H1 (cell line): ENCODE results near the gene LCN6. TPM values are rescaled to one million over a fixed set of nuclear protein-coding genes. Genes with fewer than 3 reads are reported as not detected.

Source experiments
- CTCF ChIA-PET: fragments of 300-600 bp; sonication (Branson Sonifier 250); formaldehyde crosslinking; loops from one replicate; lab custom pipeline; 2021; ENCODE audit not compliant: partially characterized antibody; lab: Charles Lee
- POLR2A ChIA-PET: fragments of 300-600 bp; sonication (Branson Sonifier 250); formaldehyde crosslinking; loops from one replicate; lab custom pipeline; 2021; ENCODE audit warnings: inconsistent platforms; ENCODE audit not compliant: partially characterized antibody; lab: Charles Lee
- DNase-seq, 2 experiments: peaks; one replicate each; pipeline versions ENCODE4 v3.0.0 to v3.0.0-alpha.2; 2010 to 2022; ENCODE audit warnings: low spot score in 2 of 2, low read depth in 1 of 2, mixed read lengths in 1 of 2
- FAIRE-seq: peaks from 2 replicates; lab custom pipeline; 2011; peaks lifted over from hg19 to GRCh38; lab: Jason Lieb, UNC
- H2AFZ ChIP-seq: 2 replicates; pipeline ENCODE4 v1.8.1; 2012; ENCODE audit warnings: low read length, inconsistent platforms
- H2AK5ac ChIP-seq: 2 replicates; pipeline ENCODE4 v1.6.1; 2013; ENCODE audit warnings: low read depth, low read length
- H2BK120ac ChIP-seq: replicated peaks from 2 replicates; pipeline ENCODE3; 2013; ENCODE audit warnings: low read depth, low read length, inconsistent platforms
- H2BK12ac ChIP-seq: 2 replicates; pipeline ENCODE4 v1.6.1; 2013; ENCODE audit warnings: low read depth, low read length
- H2BK15ac ChIP-seq: 2 replicates; pipeline ENCODE4 v1.6.1; 2013; ENCODE audit warnings: low read length
- H2BK20ac ChIP-seq: 2 replicates; pipeline ENCODE4 v1.6.1; 2013; ENCODE audit warnings: low read length
- H2BK5ac ChIP-seq: 2 replicates; pipeline ENCODE4 v1.6.1; 2013; ENCODE audit warnings: low read depth, low read length
- H3K14ac ChIP-seq: 2 replicates; pipeline ENCODE4 v1.6.1; 2013; ENCODE audit warnings: inconsistent platforms; ENCODE audit not compliant: insufficient read length
- H3K18ac ChIP-seq: 2 replicates; pipeline ENCODE4 v1.6.1; 2013; ENCODE audit warnings: low read length; ENCODE audit errors: extremely low read depth
- H3K23ac ChIP-seq: 2 replicates; pipeline ENCODE4 v1.6.1; 2013; ENCODE audit warnings: inconsistent platforms; ENCODE audit not compliant: insufficient read length
- H3K23me2 ChIP-seq: 2 replicates; pipeline ENCODE4 v1.6.1; 2013; ENCODE audit warnings: low read depth, low read length
- H3K27ac ChIP-seq: 2 replicates; pipeline ENCODE4 v1.6.1; 2011; ENCODE audit warnings: low read depth, low read length, inconsistent platforms
- H3K27me3 ChIP-seq, 4 experiments: replicated peaks in 1 of 4; 1 replicate in 1 of 4; 2 replicates in 3 of 4; pipeline versions ENCODE4 v1.6.1 to v1.8.1; 2011 to 2013; ENCODE audit warnings: low read length in 3 of 4, mild to moderate bottlenecking in 3 of 4, inconsistent platforms in 2 of 4, mixed read lengths in 2 of 4, moderate library complexity in 1 of 4; ENCODE audit not compliant: control insufficient read depth in 3 of 4, insufficient read depth in 3 of 4; ENCODE audit errors: extremely low read depth in 1 of 4
- H3K36me3 ChIP-seq, 4 experiments: 2 replicates each; pipeline versions ENCODE4 v1.6.1 to v1.8.1; 2011 to 2013; ENCODE audit warnings: mild to moderate bottlenecking in 4 of 4, low read length in 3 of 4, moderate library complexity in 2 of 4, control low read depth in 1 of 4, inconsistent platforms in 1 of 4; ENCODE audit not compliant: insufficient read depth in 4 of 4, control insufficient read depth in 2 of 4
- H3K4ac ChIP-seq: replicated peaks from 2 replicates; pipeline ENCODE3; 2013; ENCODE audit warnings: low read length, low read depth, mixed read lengths, inconsistent platforms; ENCODE audit not compliant: insufficient read length
- H3K4me1 ChIP-seq, 4 experiments: replicated peaks in 1 of 4; 1 replicate in 1 of 4; 2 replicates in 3 of 4; pipeline versions ENCODE4 v1.6.1 to v1.8.1; 2011 to 2013; ENCODE audit warnings: low read length in 3 of 4, inconsistent platforms in 2 of 4, mixed read lengths in 1 of 4; ENCODE audit not compliant: insufficient read depth in 4 of 4, control insufficient read depth in 3 of 4
- H3K4me2 ChIP-seq, 2 experiments: 2 replicates each; pipeline versions ENCODE4 v1.6.1 to v1.8.1; 2011 to 2013; ENCODE audit warnings: low read depth in 2 of 2, low read length in 2 of 2, control low read depth in 1 of 2, inconsistent platforms in 1 of 2, mild to moderate bottlenecking in 1 of 2; ENCODE audit not compliant: insufficient read depth in 1 of 2
- H3K4me3 ChIP-seq, 4 experiments: fragments of 200-600, 300-600 bp in 1 of 4; sonication (generic), shearing (Covaris generic), sonication (Bioruptor Twin) in 1 of 4; 2 replicates each; pipeline versions ENCODE4 v1.5.1 to v1.8.1; 2011 to 2016; ENCODE audit warnings: low read length in 4 of 4, low read depth in 3 of 4, control low read depth in 2 of 4, inconsistent platforms in 2 of 4, mild to moderate bottlenecking in 2 of 4, mixed read lengths in 1 of 4, moderate library complexity in 1 of 4; ENCODE audit not compliant: insufficient read depth in 2 of 4; ENCODE audit errors: extremely low read depth in 1 of 4
- H3K56ac ChIP-seq: replicated peaks from 2 replicates; pipeline ENCODE3; 2013; ENCODE audit warnings: low read depth, mild to moderate bottlenecking, mixed read lengths, low read length, inconsistent platforms; ENCODE audit not compliant: insufficient read length
- H3K79me1 ChIP-seq: 2 replicates; pipeline ENCODE4 v1.6.1; 2013; ENCODE audit warnings: low read depth, low read length, control low read depth
- H3K79me2 ChIP-seq, 2 experiments: 2 replicates each; pipeline versions ENCODE4 v1.6.1 to v1.8.1; 2012 to 2013; ENCODE audit warnings: low read length in 2 of 2, mild to moderate bottlenecking in 2 of 2, inconsistent platforms in 1 of 2; ENCODE audit not compliant: insufficient read depth in 2 of 2, control insufficient read depth in 1 of 2
- H3K9ac ChIP-seq, 4 experiments: replicated peaks in 1 of 4; 1 replicate in 1 of 4; 2 replicates in 3 of 4; pipeline versions ENCODE4 v1.6.1 to v1.8.1; 2011 to 2013; ENCODE audit warnings: low read depth in 3 of 4, low read length in 3 of 4, control low read depth in 2 of 4, mild to moderate bottlenecking in 2 of 4, moderate library complexity in 2 of 4, inconsistent platforms in 1 of 4; ENCODE audit errors: extremely low read depth in 1 of 4
- H3K9me3 ChIP-seq, 2 experiments: 2 replicates each; pipeline versions ENCODE4 v1.6.1 to v1.8.1; 2012 to 2013; ENCODE audit warnings: mild to moderate bottlenecking in 2 of 2, moderate library complexity in 2 of 2, control low read depth in 1 of 2, inconsistent platforms in 1 of 2, low read depth in 1 of 2, low read length in 1 of 2, mixed read lengths in 1 of 2; ENCODE audit not compliant: insufficient read depth in 2 of 2
- H4K20me1 ChIP-seq, 2 experiments: replicated peaks in 1 of 2; 2 replicates each; pipeline versions ENCODE3 to v1.8.1; 2011 to 2013; ENCODE audit warnings: inconsistent platforms in 2 of 2, low read length in 2 of 2, mild to moderate bottlenecking in 1 of 2; ENCODE audit not compliant: insufficient read depth in 2 of 2, control insufficient read depth in 1 of 2
- H4K5ac ChIP-seq: 2 replicates; pipeline ENCODE4 v1.6.1; 2013; ENCODE audit warnings: low read length, low read depth, mixed read lengths, inconsistent platforms; ENCODE audit not compliant: insufficient read length
- H4K8ac ChIP-seq: 2 replicates; pipeline ENCODE4 v1.8.0; 2013; ENCODE audit warnings: mild to moderate bottlenecking, moderate library complexity, low read length, inconsistent platforms; ENCODE audit not compliant: insufficient read depth; ENCODE audit errors: extremely low read depth
- H4K91ac ChIP-seq: replicated peaks from 2 replicates; pipeline ENCODE3; 2013; ENCODE audit warnings: low read length, mixed read lengths, inconsistent platforms; ENCODE audit not compliant: insufficient read length
- SP2 ChIP-seq: IDR thresholded peaks from 2 replicates; pipeline ENCODE4 v1.6.1; 2012; ENCODE audit warnings: mild to moderate bottlenecking, low read length, inconsistent platforms
- WGBS, 2 experiments: shearing (Covaris generic) in 1 of 2; methylation state at CpG; one replicate each; pipeline versions ENCODE4 v1.1.6 to v1.1.7; 2013 to 2015; ENCODE audit warnings: low lambda C conversion rate in 2 of 2, mixed read lengths in 2 of 2, inconsistent platforms in 1 of 2, low coverage in 1 of 2, missing lambda C conversion rate in 1 of 2; ENCODE audit not compliant: insufficient replicate concordance in 2 of 2, insufficient coverage in 1 of 2, insufficient read length in 1 of 2; ENCODE audit errors: extremely low coverage in 1 of 2, missing lambda C conversion rate in 1 of 2; 5-methylcytosine and 5-hydroxymethylcytosine counted together
- polyA plus RNA-seq, 7 experiments: library from polyadenylated mRNA; depleted of rRNA in 3 of 7; stranded (reverse) in 5 of 7; unstranded in 2 of 7; fragments of >200 nt in 5 of 7; fragments of 200-250 nt in 2 of 7; gene quantifications; 1 replicate in 5 of 7; 2 replicates in 1 of 7; 4 replicates in 1 of 7; pipeline versions ENCODE4 v1.2.1 to v1.2.3, GENCODE V29; 2011 to 2013; ENCODE audit warnings: missing spikeins in 2 of 7, mixed read lengths in 2 of 7
- total RNA-seq: library from RNA; stranded (reverse); fragmentation: NEBNext Ultra II Directional; extraction: Animal tissue kit (Norgen Biotek cat#: 25700); gene quantifications from 2 replicates; pipeline ENCODE4 v1.2.1, GENCODE V29; 2021

The LCN6 gene
- total and polyA plus RNA-seq, 2 of the 8 experiments (the other 6 are each of a cell fraction or from before 2014, with no cell fraction given) = not detected

- Histone ChIP-seq H3K23me2 (no peaks in the 10 kb centered on the region; the same call in 1 of the 2 replicates), H3K9me3 (peaks cover 3 to 6% of the 10 kb centered on the region in 2 experiments; a peak in 1 of 4 replicates), H3K14ac (no peak overlapping the region), H2BK5ac (no peak overlapping the region), H3K27me3 (no peaks in the 10 kb centered on the region), H2AFZ (no peak overlapping the region), H2BK120ac (no peak overlapping the region), H3K18ac (no peak overlapping the region), H3K27ac (no peak overlapping the region), H3K79me1 (no peaks in the 10 kb centered on the region), H3K4ac (no peak overlapping the region), H2BK20ac (no peak overlapping the region), H3K4me1 (peaks cover 0 to 9% (median 4%) of the 10 kb centered on the region in 4 experiments; a peak in 5 of 7 replicates), H3K9ac (no peak overlapping the region), H2BK15ac (no peak overlapping the region), H4K91ac (no peak overlapping the region), H3K79me2 (no peaks in the 10 kb centered on the region), H3K23ac (no peak overlapping the region), H3K4me2 (no peak overlapping the region), H3K56ac (no peak overlapping the region), H4K5ac (no peak overlapping the region), H3K4me3 (no peak overlapping the region), H4K20me1 (no peaks in the 10 kb centered on the region), H4K8ac (peak overlapping the region; percentile 35), H3K36me3 (no peaks in the 10 kb centered on the region), H2AK5ac (no peak overlapping the region), H2BK12ac (no peak overlapping the region)
- WGBS, 2 experiments = 89% methylated on average over 20 of the region's 22 CpGs; no CpG with 5 or more reads in 1 of the 2 experiments
- ChIA-PET CTCF (interaction anchor here (1.7 to 2.3 kb wide), 2 partner anchors 9 to 76 kb away, joined by 4 to 5 read pairs; no protein-coding TSS in a partner anchor), POLR2A (interaction anchor here (11.7 kb wide), 1 partner anchor 18 kb away, joined by 137 read pairs; no protein-coding TSS in a partner anchor)
- no peak for FAIRE-seq
- no peak for TF ChIP-seq SP2
- no peak for DNase-seq
Observed at GRCh38 chr9:136747161-136748060, 914 bp downstream of the LCN6 start.
